GM12864 (cell line): ENCODE data around the gene ZNF576.

Source experiments
- DNase-seq: peaks from one replicate; pipeline ENCODE4 v3.0.0-alpha.2; 2011; ENCODE audit warnings: low read depth
- H3K4me3 ChIP-seq: 2 replicates; pipeline ENCODE4 v1.5.1; 2011; ENCODE audit warnings: mild to moderate bottlenecking, low read depth, low read length, control low read depth
- CTCF ChIP-seq: IDR thresholded peaks from 2 replicates; pipeline ENCODE4 v1.5.1; 2011; ENCODE audit warnings: low read depth, mild to moderate bottlenecking, moderate library complexity, low read length, control low read depth, inconsistent platforms; ENCODE audit errors: missing control alignments

ZNF576 gene

GRCh38 chr19:43575156-43575950 is 21.0 kb upstream of the ZNF576 start, which contains the start of the genes PINLYP and XRCC1:
PINLYP (plus strand) TSS chr19:43575801; CDS start chr19:43577192, 1,391 bp downstream.
XRCC1 (minus strand) TSS chr19:43575527; CDS start chr19:43575458, 69 bp downstream.
- peak within 1 kb of the TSS; percentile 80 for H3K4me3 ChIP-seq
- DNase-seq: peak; percentile 94
- no peak for TF ChIP-seq CTCF

- no peak for TF ChIP-seq CTCF
These were observed 20.2 kb upstream of the ZNF576 start for GRCh38 chr19:43575955-43576878.

GRCh38 chr19:43578787-43579186 is 17.6 kb upstream of the ZNF576 start:
- TF ChIP-seq CTCF: no peak
- no peak overlapping the region for H3K4me3 ChIP-seq
- no peak for DNase-seq

More at GRCh38 chr19:43575955-43576878, 20.2 kb upstream of the ZNF576 start:
- DNase-seq: no peak
- peak overlapping the region; percentile 35 for H3K4me3 ChIP-seq

- peak overlapping the region; percentile 13 for H3K4me3 ChIP-seq
- TF ChIP-seq CTCF: no peak
- no peak for DNase-seq
These were observed 14.9 kb upstream of the ZNF576 start for GRCh38 chr19:43581467-43581866.

GRCh38 chr19:43582495-43582894 is 13.9 kb upstream of the ZNF576 start:
- DNase-seq: no peak
- no peak overlapping the region for H3K4me3 ChIP-seq
- TF ChIP-seq CTCF: no peak

GRCh38 chr19:43584484-43584883 is 11.9 kb upstream of the ZNF576 start:
- DNase-seq: no peak
- TF ChIP-seq CTCF: no peak
- no peak overlapping the region for H3K4me3 ChIP-seq
